DMS114 treated with DMSO at 0.1 percent for 48 hours (cell line): ENCODE results near the gene ANKRD33.

Experiments
- DNase-seq: peaks from one replicate; lab custom pipeline; 2025; ENCODE audit not compliant: unreplicated experiment; lab: John Stamatoyannopoulos, UW

Gene ANKRD33

DNA sequence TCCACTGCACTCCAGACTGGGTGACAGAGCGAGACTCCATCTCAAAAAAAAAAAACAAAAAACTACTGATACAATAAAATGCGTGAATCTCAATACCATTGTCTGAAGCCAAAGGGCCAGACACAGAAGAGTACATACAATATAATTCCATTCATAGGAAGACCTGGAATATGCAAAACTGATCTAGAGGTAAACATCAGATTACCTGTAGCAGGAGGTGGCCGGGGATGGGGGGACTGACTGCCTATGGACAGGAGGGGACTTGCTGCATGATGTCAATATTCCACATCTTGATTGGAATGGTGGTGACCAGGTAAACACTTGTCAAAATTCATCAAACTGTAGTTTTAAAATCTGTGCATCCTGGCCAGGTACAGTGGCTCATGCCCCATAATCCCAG is 26.9 kb upstream of the ANKRD33 start:
- no peak for DNase-seq

DNA sequence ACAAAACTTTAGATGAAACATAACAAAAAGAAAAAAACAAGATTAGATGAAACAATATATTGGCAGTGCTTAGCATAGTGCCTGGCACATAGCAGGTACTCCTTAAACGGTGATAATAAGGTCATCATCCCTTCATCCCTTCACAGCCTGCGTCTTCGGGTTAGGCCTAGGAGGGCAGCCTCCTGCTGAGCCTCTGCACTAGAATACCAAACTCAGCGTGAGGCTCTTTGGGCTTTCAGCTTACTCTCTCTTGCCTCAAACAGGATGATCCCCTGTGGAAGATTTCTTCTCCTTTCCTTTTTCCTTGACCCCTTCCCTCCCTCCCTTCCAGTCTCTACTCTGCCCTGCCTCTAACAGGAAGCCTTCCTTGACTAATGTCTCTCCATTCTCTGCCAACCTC is 25.0 kb upstream of the ANKRD33 start:
- DNase-seq, result no peak

DNA sequence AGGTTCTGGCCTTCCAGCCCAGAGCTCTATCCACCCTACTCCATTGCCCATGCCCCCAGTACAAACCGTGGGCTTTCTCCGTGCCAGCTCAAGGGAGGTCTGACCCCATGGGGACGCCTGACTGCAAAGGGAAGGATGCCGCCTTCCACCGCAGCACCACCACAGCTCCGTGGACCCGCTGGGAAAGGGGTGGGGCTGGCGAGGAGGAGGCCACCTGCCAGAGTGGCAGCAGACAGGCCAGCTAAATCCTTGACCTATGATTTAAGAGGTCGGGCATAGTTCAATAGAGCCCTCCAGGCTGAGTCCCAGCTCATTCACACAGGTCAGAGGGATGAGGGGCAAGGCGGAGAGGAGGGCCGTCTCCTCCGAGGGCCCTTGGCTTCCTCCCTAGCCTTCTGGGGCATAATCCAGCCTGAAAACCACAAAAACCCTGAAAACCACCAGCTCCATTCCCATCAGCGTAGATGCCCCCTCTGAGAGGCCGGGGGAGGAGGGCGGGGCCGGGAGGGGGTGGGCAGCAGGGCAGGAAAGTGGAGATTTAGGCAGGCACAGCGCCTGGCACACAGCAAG is 24.5 kb upstream of the ANKRD33 start:
- DNase-seq, result no peak

DNA sequence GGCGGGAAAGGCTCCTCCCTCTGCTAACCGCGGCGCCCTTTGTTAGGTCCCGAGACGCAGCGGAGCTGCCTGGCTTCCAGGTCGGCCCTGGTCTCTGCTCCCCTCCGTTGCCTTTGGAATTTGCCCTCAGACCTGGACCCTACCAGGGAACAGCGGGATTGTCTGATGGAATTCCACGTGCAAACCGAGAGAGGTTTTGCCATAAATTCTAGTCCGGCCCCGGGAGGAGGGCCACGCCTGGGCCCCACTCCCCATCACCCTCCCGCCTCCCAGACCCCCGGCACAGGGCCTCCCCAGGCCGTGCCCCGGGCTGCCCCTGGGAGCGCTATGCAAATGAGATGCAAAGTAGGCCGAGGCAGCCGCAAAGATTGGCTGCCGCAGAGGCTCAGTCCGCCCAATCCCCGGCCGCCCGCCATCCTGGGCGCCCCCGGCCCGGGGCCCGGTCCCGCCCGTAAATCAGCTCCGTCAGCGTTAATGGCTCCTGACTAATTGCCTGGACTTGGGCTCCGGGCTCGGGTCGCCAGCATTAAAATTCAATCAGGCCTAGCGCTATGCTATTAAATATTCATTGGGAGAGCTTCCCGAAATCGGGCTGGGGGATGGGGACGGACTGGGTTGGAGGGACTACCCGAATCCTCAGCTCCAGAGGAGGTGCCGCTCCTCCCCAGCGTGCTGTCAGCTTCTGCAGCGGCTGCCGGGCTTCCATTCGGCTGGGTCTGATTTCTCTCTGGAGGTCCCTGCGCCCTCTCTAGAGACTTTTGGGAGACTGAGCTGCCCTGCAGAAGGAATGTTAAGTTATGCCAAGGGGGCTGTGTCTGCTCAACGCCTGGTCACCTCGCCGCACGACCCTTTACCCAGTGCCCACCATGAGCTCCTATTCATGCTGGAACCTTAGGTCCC is 23.7 kb upstream of the ANKRD33 start:
- DNase-seq, result no peak

DNA sequence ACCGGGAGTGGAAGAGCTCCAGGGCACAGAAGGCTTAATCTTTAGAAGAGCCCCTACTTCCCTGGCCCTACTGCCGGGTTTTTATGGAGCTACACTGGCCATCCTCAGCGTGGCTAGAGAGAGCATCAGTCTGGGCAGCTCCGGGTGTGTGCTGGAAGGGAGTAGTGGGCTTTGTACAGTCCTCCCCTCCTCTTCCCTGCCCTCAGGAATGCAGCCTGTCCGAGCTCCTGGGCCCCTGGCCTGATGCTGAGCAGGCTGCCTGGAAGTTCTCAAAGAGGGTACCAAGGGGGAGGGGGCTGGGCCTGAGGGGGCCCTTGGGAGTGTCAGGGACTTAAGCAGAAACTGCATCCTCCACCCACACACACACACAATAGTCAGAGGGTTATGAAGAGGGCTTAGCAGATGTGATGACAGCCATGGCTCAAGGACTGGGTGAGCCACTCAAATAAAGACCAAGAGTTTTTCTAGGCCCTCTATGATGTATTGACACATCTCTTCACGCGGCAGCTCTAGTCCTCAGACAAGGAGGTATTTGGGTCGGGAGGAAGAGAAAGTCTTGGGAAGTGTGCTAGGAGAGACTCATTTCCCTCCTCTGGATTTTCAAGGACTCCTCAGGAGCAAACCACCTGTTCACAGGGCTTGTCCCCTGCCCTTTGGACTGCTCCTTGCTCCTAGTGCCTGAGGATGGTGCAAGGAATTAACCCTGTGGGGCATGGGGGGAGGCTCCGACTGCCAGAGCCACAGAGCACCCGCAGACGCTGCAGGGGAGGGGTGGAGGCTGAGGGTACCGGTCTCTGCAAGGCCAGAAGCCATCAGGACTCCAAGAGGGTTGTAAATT is 22.9 kb upstream of the ANKRD33 start:
- no peak for DNase-seq

DNA sequence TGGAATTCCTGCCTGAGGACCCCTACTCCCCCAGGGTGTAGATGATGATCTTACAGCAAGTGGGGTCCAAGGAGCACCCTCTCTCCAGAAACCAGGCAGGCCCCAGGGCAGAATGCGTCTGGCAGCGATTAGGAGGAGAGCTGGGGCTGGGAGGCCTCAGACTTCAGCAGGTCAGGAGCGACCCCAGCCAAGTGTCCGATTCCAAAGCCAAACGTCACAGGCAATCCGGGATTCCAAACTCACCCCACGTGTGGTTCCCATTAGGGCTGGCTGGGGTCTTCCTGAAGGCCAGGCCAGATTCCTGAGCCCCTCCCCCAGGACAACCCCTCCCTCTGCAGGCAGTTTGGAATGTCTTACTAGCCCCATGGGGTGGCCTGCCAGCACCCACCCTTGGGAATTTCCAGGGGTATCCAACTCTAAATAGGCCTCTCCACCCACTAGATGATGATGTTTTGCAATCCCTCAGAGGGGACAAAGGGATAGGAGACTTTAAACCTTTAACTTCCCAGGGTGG is 22.1 kb upstream of the ANKRD33 start:
- DNase-seq, result no peak

DNA sequence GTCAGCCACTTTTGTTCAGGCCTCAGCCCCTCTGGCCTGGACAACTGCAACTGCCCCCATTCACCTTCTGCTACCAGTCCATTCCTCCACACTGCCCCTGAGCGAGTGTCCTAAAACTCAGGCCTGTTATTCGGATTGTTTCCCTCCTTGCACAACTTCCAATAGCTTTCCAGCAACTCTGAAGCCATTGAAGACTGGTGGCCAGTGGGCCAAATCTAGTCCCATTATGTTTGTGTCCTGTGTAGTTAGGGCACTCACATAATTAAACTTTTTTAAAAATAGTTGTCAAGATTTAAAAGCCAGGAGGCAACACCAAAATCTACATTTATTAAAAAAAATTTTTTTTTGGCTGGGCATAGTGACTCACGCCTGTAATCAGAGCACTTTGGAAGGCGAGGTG is 21.6 kb upstream of the ANKRD33 start:
- DNase-seq, result no peak

DNA sequence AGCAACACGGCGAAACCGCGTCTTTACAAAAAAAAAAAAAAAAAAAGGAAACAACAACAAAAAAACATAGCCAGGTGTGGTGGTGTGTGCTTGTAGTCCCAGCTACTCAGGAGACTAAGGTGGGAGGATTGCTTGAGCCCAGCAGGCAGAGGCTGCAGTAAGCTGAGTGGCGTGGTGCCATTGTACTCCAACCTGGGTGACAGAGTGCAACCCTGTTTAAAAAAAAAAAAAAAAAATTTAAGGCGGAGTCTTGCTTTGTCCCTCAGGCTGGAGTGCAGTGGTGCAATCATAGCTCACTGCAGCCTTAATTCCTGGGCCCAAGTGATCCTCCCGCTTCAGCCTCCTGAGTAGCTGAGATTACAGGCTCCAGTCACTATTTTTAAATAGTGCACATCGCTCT is 21.1 kb upstream of the ANKRD33 start:
- DNase-seq, result no peak

DNA sequence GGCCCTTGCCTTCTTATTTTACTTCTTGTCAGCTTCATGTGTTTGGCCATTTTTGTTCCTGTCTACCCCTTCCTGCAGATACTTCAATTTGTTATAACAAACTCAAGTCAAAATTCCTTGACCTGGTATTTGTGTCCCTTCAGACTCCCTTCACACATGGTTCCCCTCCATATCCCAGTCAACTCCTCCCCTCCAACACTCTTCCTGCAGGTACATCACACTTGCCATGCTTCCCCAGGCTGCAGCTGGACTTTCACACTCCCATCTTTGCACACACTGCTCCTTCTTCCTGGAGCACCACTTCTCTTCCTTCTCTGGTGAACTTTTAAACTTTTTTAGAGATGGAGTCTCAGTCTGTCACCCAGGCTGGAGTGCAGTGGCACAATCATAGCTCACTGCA is 20.5 kb upstream of the ANKRD33 start:
- DNase-seq, result no peak

DNA sequence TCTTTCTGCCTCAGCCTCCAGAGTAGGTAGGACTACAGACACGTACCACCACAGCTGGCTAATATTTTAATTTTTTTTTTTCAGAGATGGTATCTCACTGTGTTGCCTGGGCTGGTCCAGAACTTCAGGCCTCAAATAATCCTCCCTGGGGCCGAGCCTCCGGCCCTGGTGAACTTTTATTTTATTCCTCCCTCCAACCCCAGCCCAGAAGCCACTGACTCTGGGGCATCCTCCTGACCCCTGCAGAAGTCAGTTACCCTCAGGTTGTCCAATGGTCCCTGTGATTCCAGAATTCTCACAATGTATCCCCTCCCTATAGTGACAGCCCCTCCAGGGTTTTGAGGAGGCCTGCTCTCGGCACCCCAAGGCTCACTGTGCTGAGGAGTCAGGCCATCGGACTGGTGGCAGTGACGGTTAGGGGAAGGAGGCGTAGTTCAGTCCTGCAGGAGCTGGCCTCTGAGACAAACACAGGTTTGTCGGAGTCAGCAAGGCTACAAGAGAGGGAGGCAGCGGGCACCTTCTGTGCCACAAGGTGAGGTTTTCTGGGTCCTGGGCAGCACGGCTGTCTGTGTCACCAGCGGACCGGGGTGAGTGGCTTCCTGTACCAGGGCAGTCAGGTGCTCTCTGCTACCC is 20.0 kb upstream of the ANKRD33 start:
- no peak for DNase-seq

DNA sequence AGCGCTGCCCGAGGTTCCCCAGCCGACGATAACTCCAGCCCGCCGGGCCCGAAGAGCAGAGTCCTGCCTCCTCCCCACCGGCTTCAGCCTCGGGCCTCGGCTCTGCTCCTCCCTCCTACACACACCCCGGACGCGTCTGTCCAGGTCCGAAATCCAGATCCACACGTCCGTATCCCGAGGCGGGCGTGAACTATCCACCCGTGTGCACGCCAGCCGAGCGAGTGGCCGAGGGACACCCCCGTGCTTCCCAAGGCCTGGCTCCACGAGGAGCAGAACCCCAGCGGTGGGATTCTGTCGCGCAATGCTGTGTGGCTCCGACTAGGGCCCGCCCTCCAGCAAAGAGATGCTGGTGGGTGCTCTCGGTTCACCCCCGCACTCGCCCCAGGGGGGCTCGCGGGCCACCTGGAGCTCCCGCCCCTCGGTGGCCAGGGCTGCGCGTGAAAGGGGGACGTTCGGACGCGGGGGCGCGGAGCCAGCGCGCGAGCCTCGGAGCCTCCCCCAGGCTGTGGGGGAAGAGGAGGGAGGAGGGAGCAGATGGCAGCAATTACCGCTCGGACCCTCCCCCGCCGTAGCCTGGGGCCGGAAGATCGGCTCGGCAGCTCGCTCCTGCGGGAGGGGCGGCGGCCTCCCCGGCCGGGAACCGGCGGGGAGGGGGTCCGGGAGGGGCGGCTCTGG is 18.9 kb upstream of the ANKRD33 start:
- no peak for DNase-seq

DNA sequence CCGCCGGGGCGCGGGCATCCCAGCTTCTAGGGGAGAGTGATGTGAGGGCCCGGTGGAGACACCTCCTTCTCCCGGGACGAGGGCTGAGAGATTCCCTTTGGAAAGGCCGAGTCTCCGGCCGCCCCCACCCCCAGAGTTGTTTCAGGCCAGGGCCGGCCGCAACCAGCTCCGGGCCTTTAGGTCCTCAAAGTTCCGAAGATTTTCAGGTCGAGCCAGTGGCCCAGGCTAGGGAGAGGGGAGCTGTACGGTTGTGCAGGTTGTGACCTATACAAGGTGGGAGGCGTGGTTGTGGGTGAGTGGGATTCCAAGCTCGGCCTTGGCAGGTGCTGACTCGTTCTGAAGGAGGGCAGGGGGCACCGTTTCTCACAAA is 18.4 kb upstream of the ANKRD33 start:
- no peak for DNase-seq

DNA sequence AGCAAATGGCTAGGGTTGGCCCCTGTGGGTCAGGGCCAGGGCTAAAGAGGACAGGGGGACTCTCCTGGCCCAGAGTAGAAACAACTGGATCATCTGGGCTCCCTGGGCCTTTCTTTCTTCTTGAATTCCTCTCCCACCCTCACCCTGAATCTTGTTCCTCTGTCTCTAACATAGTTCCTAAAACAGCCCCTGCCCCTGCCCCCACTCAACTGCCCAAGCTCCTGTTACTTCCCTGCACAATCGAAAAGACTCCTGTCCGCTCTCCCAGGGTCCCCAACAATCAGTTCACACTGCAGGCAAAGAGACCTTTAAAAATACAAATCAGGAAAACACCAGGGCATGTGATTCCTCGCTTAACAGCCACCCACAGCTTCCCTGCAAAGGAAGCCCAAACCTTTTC is 18.0 kb upstream of the ANKRD33 start:
- DNase-seq, result no peak

DNA sequence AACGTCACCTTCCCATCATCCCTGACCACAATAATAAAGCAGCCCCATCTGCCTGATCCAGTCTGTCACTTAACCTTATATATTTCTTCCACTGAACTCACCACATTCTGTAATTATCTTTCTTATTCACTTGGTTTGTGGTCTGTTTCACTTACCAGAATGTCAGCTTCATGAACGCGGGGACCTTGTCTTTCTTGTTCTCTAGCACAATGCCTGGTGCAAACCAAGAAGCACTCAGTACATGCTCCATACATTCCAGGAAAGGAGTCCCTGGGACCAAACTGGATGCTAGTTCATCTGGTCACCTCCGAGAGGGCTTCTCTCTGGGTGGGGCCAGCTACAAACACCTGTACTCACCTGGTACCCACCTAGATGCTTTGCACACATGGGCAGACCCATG is 17.4 kb upstream of the ANKRD33 start:
- DNase-seq, result no peak

DNA sequence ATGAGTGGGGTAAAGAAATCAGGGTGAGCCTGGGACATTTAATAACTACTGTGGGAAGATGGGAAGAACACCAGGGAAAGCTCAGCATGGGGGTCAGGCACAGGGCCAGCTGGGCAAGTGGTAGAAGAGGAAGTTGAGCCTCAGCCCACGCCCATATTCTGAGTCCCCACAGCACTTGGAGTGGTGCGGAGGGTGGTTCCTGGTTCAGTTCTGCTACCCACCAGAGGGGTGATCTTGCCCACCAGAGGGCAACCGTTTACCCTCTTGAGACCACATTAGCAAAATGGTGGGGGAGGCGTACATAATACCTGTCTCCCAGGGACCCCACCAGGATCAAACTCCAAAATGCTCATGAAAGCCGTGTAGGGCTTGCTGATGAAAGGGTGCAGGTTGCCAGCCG is 16.8 kb upstream of the ANKRD33 start:
- no peak for DNase-seq

DNA sequence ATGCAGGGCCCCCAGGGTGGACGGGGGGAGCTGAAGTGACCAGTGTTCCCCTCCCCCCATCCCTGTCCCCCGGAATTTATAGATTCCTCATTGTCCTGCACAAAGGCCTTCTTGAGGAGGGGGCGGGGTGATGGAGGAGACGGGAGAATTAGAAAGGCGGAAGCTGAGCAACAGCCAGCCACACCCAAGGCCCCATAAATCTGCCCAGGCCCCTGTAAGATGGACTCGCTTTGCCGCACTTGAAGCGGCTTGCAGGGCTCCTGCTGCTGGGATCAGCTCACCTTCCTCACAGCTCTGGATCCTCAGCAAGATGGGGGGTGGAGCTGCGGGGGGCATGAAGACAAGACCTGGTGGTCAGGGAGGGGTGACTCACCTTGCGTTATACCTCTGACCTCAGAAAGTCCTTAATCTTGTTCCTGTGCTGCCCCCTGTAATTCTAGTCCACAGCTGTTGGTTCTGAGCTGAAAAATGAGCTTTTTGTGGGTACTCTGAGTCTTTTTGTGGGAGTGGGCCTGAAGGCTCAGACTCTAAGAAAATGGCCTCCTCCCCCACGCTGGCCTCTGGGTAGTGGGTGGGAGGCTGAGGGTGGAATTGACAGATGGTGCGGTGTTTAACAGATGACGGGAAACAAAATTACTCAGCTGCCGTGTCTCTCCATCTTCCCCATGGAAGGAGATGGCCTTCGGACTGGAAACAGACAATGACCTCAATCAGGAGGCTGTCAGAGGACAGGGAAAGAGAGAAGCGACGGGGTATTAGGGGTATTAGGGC is 15.8 kb upstream of the ANKRD33 start:
- no peak for DNase-seq

DNA sequence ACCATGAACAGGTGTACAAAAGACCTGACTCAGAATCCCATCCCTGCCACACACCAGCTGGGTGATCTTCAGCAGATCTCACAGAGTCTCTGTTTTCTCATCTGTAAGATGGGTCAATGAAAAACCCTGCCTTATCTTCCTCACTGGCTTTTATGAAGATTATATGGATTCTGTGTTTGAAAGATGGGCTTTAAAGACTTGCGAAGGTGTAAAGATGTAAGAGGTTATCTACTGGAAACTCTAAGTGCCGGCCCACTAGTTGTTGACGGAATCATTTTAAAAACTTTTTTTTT is 15.3 kb upstream of the ANKRD33 start:
- no peak for DNase-seq

DNA sequence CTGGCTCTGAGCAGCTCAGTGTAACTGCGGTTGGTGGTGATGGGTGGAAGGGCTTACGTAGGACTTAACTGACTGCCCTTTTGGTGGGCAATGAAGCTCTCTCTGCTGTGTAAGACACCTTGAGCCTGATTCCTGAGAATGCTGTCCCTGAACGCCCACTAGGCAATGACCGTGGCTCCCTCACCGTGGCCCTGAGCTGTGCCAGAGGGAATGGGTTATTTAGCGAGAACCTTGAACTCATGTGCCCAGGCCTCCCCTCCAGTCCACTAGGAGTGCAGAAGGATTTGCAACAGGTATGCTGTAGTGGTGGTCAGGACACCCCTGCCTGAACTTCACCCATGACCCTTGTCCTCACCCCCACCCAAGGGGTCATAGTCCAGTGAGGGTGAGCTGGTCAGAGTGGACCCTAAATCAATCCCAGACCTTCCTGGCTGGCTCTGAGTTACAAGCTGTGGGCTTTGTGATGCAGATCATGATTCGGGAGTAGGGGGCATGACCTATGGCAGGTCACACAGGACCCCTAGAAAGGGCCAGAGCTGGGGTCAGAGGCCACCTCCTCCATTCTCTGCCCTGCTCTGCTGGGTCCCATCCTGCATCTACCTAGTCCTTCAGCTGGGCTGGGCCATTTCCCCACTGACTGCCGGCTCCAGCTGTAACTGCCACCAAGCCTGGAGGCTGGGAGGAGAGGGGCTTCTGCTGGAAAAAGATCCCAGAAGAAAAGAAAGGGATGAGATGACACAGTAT is 14.5 kb upstream of the ANKRD33 start:
- DNase-seq, result no peak

DNA sequence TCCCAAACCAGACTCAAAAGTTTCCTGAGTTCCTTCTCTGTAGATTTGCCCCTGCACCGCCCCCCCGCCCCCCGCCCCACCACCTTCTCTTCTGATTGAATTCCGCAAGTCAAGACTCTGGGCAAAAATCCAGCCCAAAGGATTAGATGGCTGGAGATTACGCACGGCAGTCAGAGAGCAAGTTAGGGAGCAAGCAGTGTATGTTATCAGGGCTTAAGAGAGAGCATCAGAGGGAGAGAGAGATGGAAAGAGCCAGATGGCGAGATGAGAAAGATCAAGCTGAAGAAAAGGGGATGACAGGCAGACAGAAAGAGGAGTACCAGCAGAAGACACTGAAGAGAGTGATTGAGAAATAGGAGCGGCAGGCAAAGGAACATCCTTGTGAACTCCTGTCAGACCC is 13.9 kb upstream of the ANKRD33 start:
- no peak for DNase-seq

DNA sequence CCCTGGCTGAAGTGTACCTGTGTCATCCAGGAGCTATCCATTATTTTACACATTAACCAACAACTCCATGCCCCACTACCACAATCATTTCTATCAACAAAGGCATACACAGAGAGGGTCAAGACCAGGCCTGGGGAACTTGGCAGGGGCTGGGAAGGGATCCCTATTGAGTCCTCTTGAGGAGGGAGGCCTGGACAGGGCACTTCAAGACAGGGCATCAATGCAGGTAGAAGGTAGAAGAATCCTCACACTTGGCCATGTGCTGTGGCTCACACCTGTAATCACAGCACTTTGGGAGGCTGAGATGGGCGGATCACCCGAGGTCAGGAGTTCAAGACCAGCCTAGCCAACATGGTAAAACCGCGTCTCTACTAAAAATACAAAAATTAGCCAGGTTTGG is 13.4 kb upstream of the ANKRD33 start:
- DNase-seq, result no peak
